Liver (tissue), 9 donors: ENCODE results near the gene UBALD1. TPM values are rescaled to one million over a fixed set of nuclear protein-coding genes. Genes with fewer than 3 reads are reported as not detected.

Source experiments
- DNase-seq: peaks from one replicate; pipeline ENCODE4 v3.0.0-alpha.2; 2017; ENCODE audit warnings: low spot score
- H3K27ac ChIP-seq, 2 donors: one replicate each; pipeline ENCODE4 v1.7.0; 2013; ENCODE audit warnings: inconsistent platforms in 2 of 2, low read length in 2 of 2, control low read depth in 1 of 2, low read depth in 1 of 2, mild to moderate bottlenecking in 1 of 2
- H3K27me3 ChIP-seq, 4 donors: one replicate each; pipeline versions ENCODE4 v1.6.1 to v1.7.0; 2013; ENCODE audit warnings: low read length in 3 of 4, inconsistent platforms in 1 of 4, mild to moderate bottlenecking in 1 of 4, moderate library complexity in 1 of 4; ENCODE audit not compliant: control insufficient read depth in 4 of 4, insufficient read depth in 4 of 4
- H3K36me3 ChIP-seq, 4 donors: one replicate each; pipeline versions ENCODE4 v1.6.1 to v1.7.0; 2013; ENCODE audit warnings: low read length in 3 of 4, mild to moderate bottlenecking in 3 of 4, low read depth in 1 of 4, moderate library complexity in 1 of 4; ENCODE audit not compliant: control insufficient read depth in 4 of 4, insufficient read depth in 3 of 4
- H3K4me1 ChIP-seq, 4 donors: one replicate each; pipeline versions ENCODE4 v1.6.1 to v1.7.0; 2013; ENCODE audit warnings: low read length in 3 of 4, mild to moderate bottlenecking in 3 of 4, moderate library complexity in 1 of 4; ENCODE audit not compliant: control insufficient read depth in 4 of 4, insufficient read depth in 4 of 4
- H3K4me3 ChIP-seq, 3 donors: one replicate each; pipeline versions ENCODE4 v1.6.1 to v1.7.0; 2013; ENCODE audit warnings: low read length in 3 of 3, control low read depth in 1 of 3, low read depth in 1 of 3, mild to moderate bottlenecking in 1 of 3
- H3K9ac ChIP-seq, 2 donors: one replicate each; pipeline ENCODE4 v1.7.0; 2013; ENCODE audit warnings: low read length in 2 of 2, mild to moderate bottlenecking in 2 of 2, moderate library complexity in 2 of 2, control low read depth in 1 of 2, low read depth in 1 of 2
- H3K9me3 ChIP-seq, 4 donors: one replicate each; pipeline versions ENCODE4 v1.6.1 to v1.7.0; 2013; ENCODE audit warnings: low read length in 3 of 4; ENCODE audit not compliant: control insufficient read depth in 4 of 4
- EGR1 ChIP-seq, 2 donors: IDR thresholded peaks; 2 replicates each; pipeline ENCODE4 v1.6.1; 2016 to 2018; ENCODE audit warnings: antibody characterized with exemption in 2 of 2, low read depth in 2 of 2
- FOXA1 ChIP-seq: IDR thresholded peaks from 2 replicates; pipeline ENCODE4 v1.6.1; 2016; ENCODE audit warnings: antibody characterized with exemption
- HNF4A ChIP-seq, 2 donors: conservative IDR thresholded peaks; 2 replicates each; pipeline ENCODE4 v1.6.1; 2016; ENCODE audit warnings: antibody characterized with exemption in 2 of 2, mild to moderate bottlenecking in 2 of 2
- HNF4G ChIP-seq: IDR thresholded peaks from 2 replicates; pipeline ENCODE4 v1.6.1; 2016; ENCODE audit warnings: antibody characterized with exemption
- NR2F2 ChIP-seq: IDR thresholded peaks from 2 replicates; pipeline ENCODE4 v1.6.1; 2016; ENCODE audit warnings: antibody characterized with exemption
- RAD21 ChIP-seq, 2 donors: IDR thresholded peaks; 2 replicates each; pipeline ENCODE4 v1.6.1; 2016; ENCODE audit warnings: antibody characterized with exemption in 2 of 2, mild to moderate bottlenecking in 2 of 2
- RXRA ChIP-seq, 2 donors: IDR thresholded peaks; 2 replicates each; pipeline ENCODE4 v1.6.1; 2017 to 2018; ENCODE audit warnings: antibody characterized with exemption in 2 of 2, mild to moderate bottlenecking in 1 of 2
- SP1 ChIP-seq: IDR thresholded peaks from 2 replicates; pipeline ENCODE4 v1.6.1; 2018; ENCODE audit warnings: antibody characterized with exemption, mild to moderate bottlenecking
- TAF1 ChIP-seq: conservative IDR thresholded peaks from 2 replicates; pipeline ENCODE4 v1.6.1; 2016; ENCODE audit warnings: antibody characterized with exemption, mild to moderate bottlenecking
- YY1 ChIP-seq: IDR thresholded peaks from 2 replicates; pipeline ENCODE4 v1.6.1; 2016; ENCODE audit warnings: antibody characterized with exemption, mild to moderate bottlenecking
- WGBS: extraction: QIAGEN DNeasy Blood & Tissue Kit; methylation state at CpG from one replicate; pipeline ENCODE4 v1.1.7; 2013; 5-methylcytosine and 5-hydroxymethylcytosine counted together
- polyA plus RNA-seq, 2 donors: library from polyadenylated mRNA; stranded (reverse) in 1 of 2; unstranded in 1 of 2; fragments of 200-250 nt in 1 of 2; fragments of >200 nt in 1 of 2; fragmentation: Nextera tagmentation in 1 of 2; extraction: Ambion mirVana in 1 of 2; gene quantifications; one replicate each; pipeline versions ENCODE4 v1.2.1 to v1.2.3, GENCODE V29; 2013 to 2015
- total RNA-seq, 2 donors: library from RNA; depleted of rRNA; stranded (reverse); fragments of >200 nt; gene quantifications; one replicate each; pipeline ENCODE4 v1.2.3, GENCODE V29; 2014
- TF ChIP-seq, protein P1 (sequence below): IDR thresholded peaks from 2 replicates; pipeline ENCODE4 v1.6.1; 2016; ENCODE audit warnings: antibody characterized with exemption
- TF ChIP-seq, protein P2 (sequence below): fragments of 150-350 bp; IDR thresholded peaks from 2 replicates; pipeline ENCODE4 v1.5.1; 2017; ENCODE audit warnings: improper control_type of control experiment, low read depth, low read length; ENCODE audit not compliant: missing input control
- TF ChIP-seq, protein P3 (sequence below): IDR thresholded peaks from 2 replicates; pipeline ENCODE4 v1.6.1; 2016; ENCODE audit warnings: antibody characterized with exemption, mild to moderate bottlenecking
- donor health status: healthy.
- donor health status: healthy.
- donor health status: healthy.
- donor health status: healthy.
- donor health status: healthy.

Gene UBALD1
- total and polyA plus RNA-seq, 4 donors = 4.5 to 22.4 (median 7.5) TPM

DNA sequence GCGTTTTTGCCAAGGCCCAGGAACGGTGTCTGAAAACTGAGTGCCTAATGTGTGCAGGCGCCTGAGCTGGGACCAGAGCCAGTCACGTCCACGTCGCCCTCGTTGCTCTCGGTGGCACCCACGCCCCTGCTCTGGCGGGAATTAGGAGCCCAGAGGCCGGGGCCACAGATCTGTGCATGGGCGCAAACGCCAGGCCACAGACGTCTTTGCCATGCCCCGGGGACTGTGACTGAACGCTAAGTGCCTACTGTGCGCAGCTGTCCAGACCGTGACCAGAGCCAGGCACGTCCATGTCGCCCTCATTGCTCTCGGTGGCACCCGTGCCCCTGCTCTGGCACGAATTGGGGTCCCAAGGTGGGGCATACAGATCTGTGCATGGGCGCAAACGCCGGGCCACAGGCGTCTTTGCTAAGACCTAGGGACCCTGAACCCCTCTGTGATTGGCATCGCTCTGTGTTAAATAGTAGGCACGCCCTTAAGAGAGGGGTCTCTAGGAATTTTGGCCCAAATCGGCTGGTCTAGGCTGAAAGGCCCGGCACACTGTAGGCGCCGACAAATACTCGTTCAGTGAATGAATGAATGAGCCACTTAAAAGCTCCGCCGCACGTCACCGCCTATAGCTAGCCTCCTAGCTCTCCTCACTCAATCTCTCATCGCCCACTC is 827 bp upstream of the UBALD1 start:
- no peaks in the 10 kb centered on the region for H3K9me3 ChIP-seq
- TF ChIP-seq FOXA1 = no peak
- no peak for TF ChIP-seq SP1
- no peak for TF ChIP-seq RXRA (IDR thresholded peaks at IDR 0.05)
- no peak for TF ChIP-seq RAD21 (IDR thresholded peaks at IDR 0.05)
- TF ChIP-seq HNF4G = no peak
- no peak for TF ChIP-seq NR2F2
- TF ChIP-seq EGR1 (IDR thresholded peaks at IDR 0.05; ENCODE audit: low read depth in 2 of 2) = no peak
- TF ChIP-seq, protein P1, sequence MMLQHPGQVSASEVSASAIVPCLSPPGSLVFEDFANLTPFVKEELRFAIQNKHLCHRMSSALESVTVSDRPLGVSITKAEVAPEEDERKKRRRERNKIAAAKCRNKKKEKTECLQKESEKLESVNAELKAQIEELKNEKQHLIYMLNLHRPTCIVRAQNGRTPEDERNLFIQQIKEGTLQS = no peak
- TF ChIP-seq TAF1 = no peak
- TF ChIP-seq YY1 = no peak
- TF ChIP-seq, protein P2, sequence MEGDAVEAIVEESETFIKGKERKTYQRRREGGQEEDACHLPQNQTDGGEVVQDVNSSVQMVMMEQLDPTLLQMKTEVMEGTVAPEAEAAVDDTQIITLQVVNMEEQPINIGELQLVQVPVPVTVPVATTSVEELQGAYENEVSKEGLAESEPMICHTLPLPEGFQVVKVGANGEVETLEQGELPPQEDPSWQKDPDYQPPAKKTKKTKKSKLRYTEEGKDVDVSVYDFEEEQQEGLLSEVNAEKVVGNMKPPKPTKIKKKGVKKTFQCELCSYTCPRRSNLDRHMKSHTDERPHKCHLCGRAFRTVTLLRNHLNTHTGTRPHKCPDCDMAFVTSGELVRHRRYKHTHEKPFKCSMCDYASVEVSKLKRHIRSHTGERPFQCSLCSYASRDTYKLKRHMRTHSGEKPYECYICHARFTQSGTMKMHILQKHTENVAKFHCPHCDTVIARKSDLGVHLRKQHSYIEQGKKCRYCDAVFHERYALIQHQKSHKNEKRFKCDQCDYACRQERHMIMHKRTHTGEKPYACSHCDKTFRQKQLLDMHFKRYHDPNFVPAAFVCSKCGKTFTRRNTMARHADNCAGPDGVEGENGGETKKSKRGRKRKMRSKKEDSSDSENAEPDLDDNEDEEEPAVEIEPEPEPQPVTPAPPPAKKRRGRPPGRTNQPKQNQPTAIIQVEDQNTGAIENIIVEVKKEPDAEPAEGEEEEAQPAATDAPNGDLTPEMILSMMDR = no peak
- DNase-seq = no peak
- 80% methylated on average over 39 of the region's 39 CpGs for WGBS
- H3K27ac ChIP-seq = peak overlapping the region; percentile 93 to 99
- H3K27me3 ChIP-seq = no peaks in the 10 kb centered on the region
- no peaks in the 10 kb centered on the region for H3K36me3 ChIP-seq
- H3K4me3 ChIP-seq = peak overlapping the region; percentile 23 to 61 (median 55)
- peaks cover 15 to 66% (median 42%) of the 10 kb centered on the region in 4 donors for H3K4me1 ChIP-seq
- peak overlapping the region; percentile 5 to 62 for H3K9ac ChIP-seq

DNA sequence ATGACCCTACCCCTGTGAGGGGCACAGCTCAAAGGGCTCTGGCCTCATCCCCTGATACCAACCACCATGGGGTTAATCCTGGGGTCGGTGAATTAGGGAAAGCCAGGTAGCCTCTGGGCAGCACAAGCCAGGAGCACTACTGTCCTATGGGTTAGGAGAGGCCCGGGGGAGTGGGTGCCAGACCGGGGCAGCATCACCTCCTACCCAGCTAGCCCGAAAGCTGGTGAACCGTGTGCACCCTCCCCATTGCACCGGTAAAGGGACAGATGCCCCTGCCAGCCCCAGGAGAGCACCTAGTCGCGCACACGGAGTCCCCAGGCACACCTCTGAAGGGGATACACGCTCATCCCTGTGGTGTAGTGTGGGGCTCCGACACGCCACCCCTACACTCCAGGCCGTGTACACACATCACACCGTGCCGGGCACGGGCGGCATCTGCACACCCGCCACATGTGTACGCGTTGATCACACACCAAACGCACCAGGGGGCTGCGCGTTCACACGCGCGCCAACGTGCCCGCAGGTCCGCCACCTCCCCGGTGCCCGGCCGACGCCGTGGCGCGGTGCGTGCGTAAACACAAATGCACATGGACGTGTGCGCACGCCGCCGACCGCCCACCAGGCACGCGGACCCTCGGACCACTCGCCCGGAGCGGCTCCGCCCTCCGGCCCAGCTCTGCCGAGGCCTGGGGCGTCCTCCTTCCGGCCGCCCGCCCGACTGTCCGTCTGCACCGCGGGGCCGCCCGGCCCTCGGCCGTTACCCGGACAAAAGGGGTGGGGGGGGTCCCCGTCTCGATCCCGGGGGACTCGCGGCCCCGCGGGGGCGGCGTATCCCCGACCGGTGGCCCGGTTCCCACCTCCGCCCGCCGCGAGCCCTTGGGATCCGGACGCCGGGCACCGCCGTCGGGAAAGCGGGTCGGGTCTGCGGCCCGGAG is 785 bp downstream of the UBALD1 start:
- H3K27me3 ChIP-seq = no peaks in the 10 kb centered on the region
- peaks cover 13 to 61% (median 39%) of the 10 kb centered on the region in 4 donors for H3K4me1 ChIP-seq
- peaks cover 0 to 8% (median under 1%) of the 10 kb centered on the region in 4 donors for H3K36me3 ChIP-seq
- H3K9ac ChIP-seq = peak overlapping the region; percentile 68 to 92
- peak overlapping the region; percentile 93 to 99 for H3K27ac ChIP-seq
- WGBS = under 1% methylated on average over 92 of the region's 92 CpGs
- no peak for DNase-seq
- H3K9me3 ChIP-seq = no peaks in the 10 kb centered on the region
- TF ChIP-seq YY1 (no peak), HNF4A (conservative IDR thresholded peaks at IDR 0.05) (no peak), NR2F2 (no peak), RXRA (IDR thresholded peaks at IDR 0.05) (no peak)
- TF ChIP-seq, protein P2 = no peak
- TF ChIP-seq, protein P3, sequence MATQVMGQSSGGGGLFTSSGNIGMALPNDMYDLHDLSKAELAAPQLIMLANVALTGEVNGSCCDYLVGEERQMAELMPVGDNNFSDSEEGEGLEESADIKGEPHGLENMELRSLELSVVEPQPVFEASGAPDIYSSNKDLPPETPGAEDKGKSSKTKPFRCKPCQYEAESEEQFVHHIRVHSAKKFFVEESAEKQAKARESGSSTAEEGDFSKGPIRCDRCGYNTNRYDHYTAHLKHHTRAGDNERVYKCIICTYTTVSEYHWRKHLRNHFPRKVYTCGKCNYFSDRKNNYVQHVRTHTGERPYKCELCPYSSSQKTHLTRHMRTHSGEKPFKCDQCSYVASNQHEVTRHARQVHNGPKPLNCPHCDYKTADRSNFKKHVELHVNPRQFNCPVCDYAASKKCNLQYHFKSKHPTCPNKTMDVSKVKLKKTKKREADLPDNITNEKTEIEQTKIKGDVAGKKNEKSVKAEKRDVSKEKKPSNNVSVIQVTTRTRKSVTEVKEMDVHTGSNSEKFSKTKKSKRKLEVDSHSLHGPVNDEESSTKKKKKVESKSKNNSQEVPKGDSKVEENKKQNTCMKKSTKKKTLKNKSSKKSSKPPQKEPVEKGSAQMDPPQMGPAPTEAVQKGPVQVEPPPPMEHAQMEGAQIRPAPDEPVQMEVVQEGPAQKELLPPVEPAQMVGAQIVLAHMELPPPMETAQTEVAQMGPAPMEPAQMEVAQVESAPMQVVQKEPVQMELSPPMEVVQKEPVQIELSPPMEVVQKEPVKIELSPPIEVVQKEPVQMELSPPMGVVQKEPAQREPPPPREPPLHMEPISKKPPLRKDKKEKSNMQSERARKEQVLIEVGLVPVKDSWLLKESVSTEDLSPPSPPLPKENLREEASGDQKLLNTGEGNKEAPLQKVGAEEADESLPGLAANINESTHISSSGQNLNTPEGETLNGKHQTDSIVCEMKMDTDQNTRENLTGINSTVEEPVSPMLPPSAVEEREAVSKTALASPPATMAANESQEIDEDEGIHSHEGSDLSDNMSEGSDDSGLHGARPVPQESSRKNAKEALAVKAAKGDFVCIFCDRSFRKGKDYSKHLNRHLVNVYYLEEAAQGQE = no peak
- H3K4me3 ChIP-seq = peak overlapping the region; percentile 85 to 94 (median 89)
